ENCODE measurements around the gene CDH23.

GRCh38 chr10:71802235-71802634, 405.5 kb downstream of the CDH23 start:
- TF ChIP-seq EZH2 (IDR thresholded peaks at IDR 0.05; ENCODE audit: insufficient read depth, poor library complexity, severe bottlenecking) (no peak), EZH2phosphoT487 (IDR thresholded peaks at IDR 0.05; ENCODE audit: insufficient read depth, low read depth) (no peak)

Data from GM23248 (cell line).